Amniotic epithelial cell (primary cell): ENCODE data around the gene KANK3.
"Not testable (repeated sequence)": the region's sequence is repeated elsewhere in the genome, so short reads cannot be mapped to it uniquely, and the experiment has no call there.

Experiments used
- DNase-seq: peaks from one replicate; pipeline ENCODE4 v3.0.0-alpha.2; 2010; ENCODE audit warnings: low read depth

Gene KANK3

DNA sequence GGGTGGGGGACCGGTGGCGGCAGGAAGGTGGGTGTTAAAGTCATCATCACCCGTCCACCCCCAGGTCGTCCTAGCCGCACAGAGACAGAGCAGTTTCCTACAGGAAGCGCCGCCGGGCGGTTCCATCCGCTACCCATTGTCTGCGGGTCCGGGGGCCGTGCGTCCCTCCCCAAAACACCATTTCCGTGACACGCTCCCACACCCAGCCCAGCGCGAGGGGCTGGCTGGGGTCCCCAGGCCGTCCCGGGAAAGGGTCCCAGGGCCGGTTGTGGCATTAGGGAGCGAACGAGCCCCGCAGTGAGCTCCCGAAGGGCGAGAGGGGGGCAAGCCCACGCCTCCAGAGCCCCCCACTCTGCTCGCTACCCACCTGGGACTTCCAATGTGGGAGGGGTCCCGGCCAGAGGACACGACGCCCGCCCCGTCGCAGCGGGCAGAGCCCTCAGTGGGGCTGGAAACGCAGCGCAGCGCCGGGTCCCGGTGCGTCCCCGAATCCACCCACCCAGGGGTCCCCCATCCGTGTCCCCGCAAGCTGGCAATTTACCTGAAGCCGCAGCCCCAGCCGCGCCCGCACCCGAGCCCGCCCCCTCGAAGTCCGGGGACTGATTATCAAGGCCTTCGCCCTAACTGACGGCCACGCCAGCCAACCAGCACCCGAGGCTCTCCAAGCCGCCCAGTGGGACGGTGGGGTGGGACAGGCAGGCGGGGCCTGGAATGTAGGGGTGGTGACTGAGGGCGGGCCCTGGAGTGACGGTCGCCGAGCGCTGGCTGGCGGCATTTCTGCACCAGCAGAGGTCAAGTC lies at the start of gene KANK3:
Gene KANK3, minus strand, starts transcription at position 579 of the 799 bp plus-strand sequence. CDS start 5,434 bp downstream, outside the sequence.
- peak; percentile 94 for DNase-seq

- DNase-seq: peak; percentile 56
Observed at GRCh38 chr19:8392017-8392591, 49.0 kb upstream of the KANK3 start.

- no peak for DNase-seq
Observed at GRCh38 chr19:8391198-8392016, 48.3 kb upstream of the KANK3 start.

DNA sequence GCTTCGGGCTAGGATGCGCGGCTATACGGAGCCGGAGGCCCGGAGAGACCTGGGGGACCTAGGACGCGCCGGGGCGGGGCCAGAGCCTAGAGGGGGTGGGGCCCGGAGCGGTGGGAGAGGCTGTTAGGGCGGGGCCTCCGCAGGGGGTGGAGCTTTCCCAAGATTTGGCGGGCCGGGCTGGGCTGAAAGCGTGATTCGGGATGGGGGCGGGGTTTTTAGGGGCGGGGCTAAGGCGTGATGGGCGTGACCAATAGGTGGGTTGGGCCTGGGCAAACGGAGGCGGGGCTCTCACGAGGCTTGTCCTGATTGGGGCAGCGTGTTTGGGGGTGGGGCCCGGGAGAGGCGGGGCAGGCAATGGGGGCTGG lies 47.5 kb upstream of the KANK3 start:
- DNase-seq: peak; percentile 85

- DNase-seq: peak; percentile 100
Observed at GRCh38 chr19:8389891-8390616, 47.0 kb upstream of the KANK3 start, which contains the start of gene RAB11B. RAB11B (plus strand) TSS chr19:8390360; CDS start chr19:8390417, 57 bp downstream.

GRCh38 chr19:8388612-8388958 lies 45.5 kb upstream of the KANK3 start:
- DNase-seq: no peak

GRCh38 chr19:8387688-8388611 lies 44.9 kb upstream of the KANK3 start:
- no peak for DNase-seq

DNA sequence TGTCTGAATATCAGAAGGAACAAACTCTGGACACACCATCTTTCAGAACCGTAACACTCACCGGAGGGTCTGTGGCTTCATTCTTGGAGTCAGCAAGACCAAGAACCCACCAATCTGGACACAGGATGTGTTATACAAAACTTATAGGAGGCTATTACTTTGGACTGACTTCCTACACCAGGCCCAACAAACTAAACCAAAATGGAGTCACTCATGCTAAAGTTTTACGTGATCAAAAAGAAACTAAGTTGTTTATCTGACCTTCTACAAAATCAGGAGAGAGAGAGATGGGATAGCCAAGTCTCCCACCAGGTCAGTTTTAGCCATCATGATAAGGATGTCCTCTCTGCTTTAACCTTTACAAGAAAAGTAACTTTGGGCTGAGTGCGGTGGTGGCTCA lies 43.9 kb upstream of the KANK3 start:
- DNase-seq: no peak

GRCh38 chr19:8386419-8386818 lies 43.4 kb upstream of the KANK3 start:
- not testable (repeated sequence) for DNase-seq

GRCh38 chr19:8385566-8385965 lies 42.5 kb upstream of the KANK3 start:
- not testable (repeated sequence) for DNase-seq

GRCh38 chr19:8385103-8385502 lies 42.0 kb upstream of the KANK3 start:
- not testable (repeated sequence) for DNase-seq

DNA sequence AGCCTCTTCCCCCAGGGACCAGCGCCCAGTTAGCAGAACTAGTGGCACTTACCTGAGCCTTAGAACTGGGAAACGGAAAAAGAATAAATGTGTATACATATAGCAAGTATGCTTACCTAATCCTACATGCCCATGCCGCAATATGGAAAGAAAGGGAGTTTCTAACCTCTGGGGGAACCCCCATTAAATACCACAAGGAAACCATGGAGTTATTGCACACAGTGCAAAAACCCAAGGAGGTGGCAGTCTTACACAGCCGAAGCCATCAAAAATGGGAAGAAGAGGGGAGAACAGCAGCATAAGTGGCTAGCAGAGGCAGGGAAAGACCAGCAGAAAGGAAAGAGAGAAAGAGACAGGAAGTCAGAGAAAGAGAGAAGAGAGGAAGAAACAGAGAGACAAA lies 41.5 kb upstream of the KANK3 start:
- not testable (repeated sequence) for DNase-seq

DNA sequence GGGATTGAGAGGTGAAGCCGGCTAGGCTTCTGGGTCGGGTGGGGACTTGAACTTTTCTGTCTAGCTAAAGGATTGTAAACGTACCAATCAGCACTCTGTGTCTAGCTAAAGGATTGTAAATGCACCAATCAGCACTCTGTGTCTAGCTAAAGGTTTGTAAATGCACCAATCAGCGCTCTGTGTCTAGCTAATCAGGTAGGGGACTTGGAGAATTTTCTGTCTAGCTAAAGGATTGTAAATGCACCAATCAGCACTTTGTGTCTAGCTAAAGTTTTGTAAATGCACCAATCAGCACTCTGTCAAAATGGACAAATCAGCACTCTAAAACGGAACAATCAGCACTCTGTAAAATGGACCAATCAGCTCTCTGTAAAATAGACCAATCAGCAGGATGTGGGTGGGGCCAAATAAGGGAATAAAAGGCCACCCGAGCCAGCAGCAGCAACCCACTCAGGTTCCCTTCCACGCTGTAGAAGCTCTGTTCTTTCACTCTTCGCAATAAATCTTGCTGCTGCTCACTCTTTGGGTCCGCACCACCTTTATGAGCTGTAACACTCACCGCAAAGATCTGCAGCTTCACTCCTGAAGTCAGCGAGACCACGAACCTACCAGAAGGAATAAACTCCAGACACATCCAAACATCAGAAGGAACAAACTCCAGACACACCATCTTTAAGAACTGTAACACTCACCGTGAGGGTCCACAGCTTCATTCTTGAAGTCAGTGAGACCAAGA lies 36.3 kb upstream of the KANK3 start:
- DNase-seq: not testable (repeated sequence)

- no peak for DNase-seq
Observed at GRCh38 chr19:8377598-8377997, 34.5 kb upstream of the KANK3 start.

DNA sequence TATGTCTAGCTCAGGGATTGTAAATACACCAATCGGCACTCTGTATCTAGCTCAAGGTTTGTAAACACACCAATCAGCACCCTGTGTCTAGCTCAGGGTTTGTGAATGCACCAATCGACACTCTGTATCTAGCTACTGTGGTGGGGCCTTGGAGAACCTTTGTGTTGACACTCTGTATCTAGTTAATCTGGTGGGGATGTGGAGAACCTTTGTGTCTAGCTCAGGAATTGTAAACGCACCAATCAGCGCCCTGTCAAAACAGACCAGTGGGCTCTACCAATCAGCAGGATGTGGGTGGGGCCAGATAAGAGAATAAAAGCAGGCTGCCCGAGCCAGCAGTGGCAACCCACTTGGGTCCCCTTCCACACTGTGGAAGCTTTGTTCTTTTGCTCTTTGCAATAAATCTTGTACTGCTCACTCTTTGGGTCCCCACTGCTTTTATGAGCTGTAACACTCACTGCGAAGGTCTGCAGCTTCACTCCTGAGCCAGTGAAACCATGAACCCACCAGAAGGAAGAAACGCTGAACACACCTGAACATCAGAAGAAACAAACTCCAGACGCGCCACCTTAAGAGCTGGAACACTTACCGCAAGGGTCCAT lies 33.4 kb upstream of the KANK3 start:
- not testable (repeated sequence) for DNase-seq

- not testable (repeated sequence) for DNase-seq
Observed at GRCh38 chr19:8375766-8376165, 32.7 kb upstream of the KANK3 start.

- DNase-seq: no peak
Observed at GRCh38 chr19:8373867-8374813, 31.1 kb upstream of the KANK3 start.

DNA sequence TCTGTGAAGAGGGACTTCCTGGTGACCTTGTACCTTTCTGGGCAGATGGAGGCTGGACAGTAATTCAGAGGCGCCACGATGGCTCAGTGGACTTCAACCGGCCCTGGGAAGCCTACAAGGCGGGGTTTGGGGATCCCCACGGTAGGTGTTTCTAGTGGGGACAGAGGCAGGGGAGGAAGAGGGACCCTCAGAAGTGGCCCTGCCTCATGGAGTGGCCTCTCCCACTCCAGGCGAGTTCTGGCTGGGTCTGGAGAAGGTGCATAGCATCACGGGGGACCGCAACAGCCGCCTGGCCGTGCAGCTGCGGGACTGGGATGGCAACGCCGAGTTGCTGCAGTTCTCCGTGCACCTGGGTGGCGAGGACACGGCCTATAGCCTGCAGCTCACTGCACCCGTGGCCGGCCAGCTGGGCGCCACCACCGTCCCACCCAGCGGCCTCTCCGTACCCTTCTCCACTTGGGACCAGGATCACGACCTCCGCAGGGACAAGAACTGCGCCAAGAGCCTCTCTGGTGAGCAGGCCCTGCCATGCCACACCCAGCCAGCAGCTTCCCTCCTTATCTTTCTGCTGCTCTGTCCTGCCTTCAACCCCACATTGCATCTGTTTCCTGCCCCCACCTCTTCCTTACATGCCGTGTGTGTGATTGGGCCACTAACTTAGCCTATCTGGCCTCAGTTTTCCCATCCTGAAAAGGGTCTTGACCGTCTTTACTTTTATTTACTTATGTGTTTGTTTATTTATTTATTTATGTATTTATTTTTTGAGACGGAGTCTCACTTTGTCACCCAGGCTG lies 28.1 kb upstream of the KANK3 start:
- DNase-seq: no peak
